ENCODE data around the gene EEPD1. TPM values are rescaled to one million over a fixed set of nuclear protein-coding genes. Genes with fewer than 3 reads are reported as not detected.

Gene EEPD1
- total and polyA plus RNA-seq, 8 donors, result 14.0 to 134 (median 19.4) TPM

- 2 to 7% (median 5%) methylated on average over 28 to 32 of the region's 32 CpGs for WGBS, 5 donors
- TF ChIP-seq CTCF (IDR thresholded peaks at IDR 0.05) (no peak), POLR2A (IDR thresholded peaks at IDR 0.05) (no peak), POLR2AphosphoS5 (IDR thresholded peaks at IDR 0.05) (no peak), EP300 (IDR thresholded peaks at IDR 0.05) (no peak)
- peak overlapping the region; percentile 60 to 91 (median 81) for H3K4me3 ChIP-seq
- no peak for DNase-seq
- peaks cover 40 to 60% (median 52%) of the 10 kb centered on the region in 4 donors for H3K4me1 ChIP-seq
- H3K27ac ChIP-seq, result peak overlapping the region; percentile 90 to 95 (median 94)
- no peaks in the 10 kb centered on the region for H3K36me3 ChIP-seq
- intact Hi-C loops (cut with DNase I; ENCODE audit: low total_unique reads), result loop anchor here (10.0 kb wide), 1 partner anchor 141 kb away; no protein-coding TSS in a partner anchor
- peaks cover 0 to 2% (median 0%) of the 10 kb centered on the region in 4 donors for H3K9me3 ChIP-seq
- no peaks in the 10 kb centered on the region for H3K27me3 ChIP-seq
Measured at GRCh38 chr7:36153571-36154097, 580 bp downstream of the EEPD1 start.

- Histone ChIP-seq H3K4me1 (peaks cover 45 to 69% (median 60%) of the 10 kb centered on the region in 4 donors), H3K9me3 (no peaks in the 10 kb centered on the region), H3K4me3 (peak overlapping the region; percentile 60 to 91 (median 81)), H3K27me3 (no peaks in the 10 kb centered on the region), H3K27ac (peak overlapping the region in 4 of 5 donors; percentile 90 to 95 (median 94)), H3K36me3 (no peaks in the 10 kb centered on the region)
- intact Hi-C loops (cut with DNase I; ENCODE audit: low total_unique reads), result loop anchor here (10.0 kb wide), 1 partner anchor 140 kb away; no protein-coding TSS in a partner anchor
- DNase-seq, result peak in 1 of 2 donors; percentile 24
- TF ChIP-seq CTCF (IDR thresholded peaks at IDR 0.05), result no peak
- no peak for TF ChIP-seq EP300 (IDR thresholded peaks at IDR 0.05)
- TF ChIP-seq POLR2A (IDR thresholded peaks at IDR 0.05), result no peak
- no peak for TF ChIP-seq POLR2AphosphoS5 (IDR thresholded peaks at IDR 0.05)
- WGBS, 5 donors, result 82 to 91% (median 88%) methylated on average over 39 to 44 of the region's 44 CpGs
Measured at GRCh38 chr7:36154255-36155212, 1.5 kb downstream of the EEPD1 start.

DNA sequence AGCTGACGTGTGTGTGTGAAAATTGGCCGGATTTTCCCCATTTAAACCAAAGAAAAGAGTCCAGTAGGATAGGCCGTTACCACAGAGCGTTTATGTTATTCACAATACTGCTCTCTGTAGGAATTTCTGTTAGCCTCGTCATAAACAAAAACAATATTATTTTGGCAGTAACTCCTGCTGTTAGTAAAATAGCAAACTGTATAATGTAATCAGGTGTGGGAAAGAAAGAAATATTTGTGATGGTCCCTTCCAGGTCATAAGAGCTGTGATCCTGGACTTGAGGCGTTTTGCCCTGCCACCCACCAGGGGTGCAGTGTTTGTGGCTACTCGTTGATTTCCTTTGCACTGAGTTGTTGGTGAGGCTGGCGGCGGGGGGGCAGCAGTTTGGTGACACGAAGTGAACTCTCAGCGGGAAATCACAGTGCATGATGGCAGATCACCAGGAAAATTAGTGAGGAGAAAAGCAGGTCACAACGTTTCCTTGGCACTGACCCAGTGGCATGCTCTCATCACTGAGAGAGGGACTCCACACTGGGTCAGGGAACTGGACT, 2.8 kb downstream of the EEPD1 start:
- H3K9me3 ChIP-seq, result no peaks in the 10 kb centered on the region
- H3K4me3 ChIP-seq, result peak overlapping the region; percentile 60 to 91 (median 81)
- peak; percentile 60 to 67 for DNase-seq
- intact Hi-C loops (cut with DNase I; ENCODE audit: low total_unique reads), result loop anchor here (10.0 kb wide), 1 partner anchor 139 kb away; no protein-coding TSS in a partner anchor
- H3K27me3 ChIP-seq, result no peaks in the 10 kb centered on the region
- H3K27ac ChIP-seq, result peak overlapping the region in 3 of 5 donors; percentile 34 to 95 (median 90)
- peaks cover 53 to 81% (median 71%) of the 10 kb centered on the region in 4 donors for H3K4me1 ChIP-seq
- TF ChIP-seq EP300 (IDR thresholded peaks at IDR 0.05) (no peak), CTCF (IDR thresholded peaks at IDR 0.05) (no peak), POLR2A (IDR thresholded peaks at IDR 0.05) (no peak), POLR2AphosphoS5 (IDR thresholded peaks at IDR 0.05) (peak in 1 of 3 donors; percentile 5)
- WGBS, 5 donors, result 18 to 35% (median 33%) methylated on average over 12 of the region's 12 CpGs
- H3K36me3 ChIP-seq, result no peaks in the 10 kb centered on the region
